ENCODE data around the gene CATSPER1.

The CATSPER1 gene

GRCh38 chr11:65967329-65967934 is 58.8 kb downstream of the CATSPER1 start:
- in situ Hi-C loops (cut with MboI; ENCODE audit: low sequenced_read_pairs, unreplicated experiment) = no loop called here
- DNase-seq (ENCODE audit: low spot score) = no peak
- no peak for TF ChIP-seq CTCF (IDR thresholded peaks at IDR 0.05; ENCODE audit: borderline replicate concordance, control extremely low read depth, extremely low read depth, insufficient read depth, missing control alignments)

Data from GM13976 (cell line).